Osteocyte (in vitro differentiated cells): ENCODE results near the gene TOR1A. TPM values are rescaled to one million over a fixed set of nuclear protein-coding genes. Genes with fewer than 3 reads are reported as not detected.

Experiments
- DNase-seq: peaks from one replicate; pipeline ENCODE4 v3.0.0; 2021; ENCODE audit warnings: mixed read lengths; ENCODE audit not compliant: unreplicated experiment; ENCODE audit errors: extremely low spot score
- H3K27ac Mint-ChIP-seq: one replicate; pipeline ENCODE4 v1.8.0; 2021; ENCODE audit warnings: mild to moderate bottlenecking, mixed read lengths; ENCODE audit not compliant: unreplicated experiment
- H3K27me3 Mint-ChIP-seq: one replicate; pipeline ENCODE4 v1.8.0; 2021; ENCODE audit warnings: mixed read lengths; ENCODE audit not compliant: unreplicated experiment
- H3K36me3 Mint-ChIP-seq: one replicate; pipeline ENCODE4 v1.8.0; 2021; ENCODE audit warnings: mixed read lengths; ENCODE audit not compliant: unreplicated experiment
- H3K4me1 Mint-ChIP-seq: one replicate; pipeline ENCODE4 v1.8.0; 2021; ENCODE audit warnings: mixed read lengths; ENCODE audit not compliant: unreplicated experiment
- H3K4me3 Mint-ChIP-seq: one replicate; pipeline ENCODE4 v1.8.0; 2021; ENCODE audit warnings: mild to moderate bottlenecking, moderate library complexity, mixed read lengths; ENCODE audit not compliant: unreplicated experiment
- H3K9me3 Mint-ChIP-seq: one replicate; pipeline ENCODE4 v1.8.0; 2021; ENCODE audit warnings: mixed read lengths; ENCODE audit not compliant: unreplicated experiment
- total RNA-seq: library from RNA; stranded (reverse); gene quantifications from 2 replicates; pipeline ENCODE4 v1.2.1, GENCODE V29; 2021
- TF ChIP-seq, protein P1 (sequence below): fragments of 200-600 bp; sonication (generic); IDR thresholded peaks from 2 replicates; pipeline ENCODE4 v1.5.0; 2021; ENCODE audit warnings: antibody characterized with exemption, mild to moderate bottlenecking, moderate library complexity

Gene TOR1A
- total RNA-seq, 1 donor from 2014 or later = 46.1 TPM

DNA sequence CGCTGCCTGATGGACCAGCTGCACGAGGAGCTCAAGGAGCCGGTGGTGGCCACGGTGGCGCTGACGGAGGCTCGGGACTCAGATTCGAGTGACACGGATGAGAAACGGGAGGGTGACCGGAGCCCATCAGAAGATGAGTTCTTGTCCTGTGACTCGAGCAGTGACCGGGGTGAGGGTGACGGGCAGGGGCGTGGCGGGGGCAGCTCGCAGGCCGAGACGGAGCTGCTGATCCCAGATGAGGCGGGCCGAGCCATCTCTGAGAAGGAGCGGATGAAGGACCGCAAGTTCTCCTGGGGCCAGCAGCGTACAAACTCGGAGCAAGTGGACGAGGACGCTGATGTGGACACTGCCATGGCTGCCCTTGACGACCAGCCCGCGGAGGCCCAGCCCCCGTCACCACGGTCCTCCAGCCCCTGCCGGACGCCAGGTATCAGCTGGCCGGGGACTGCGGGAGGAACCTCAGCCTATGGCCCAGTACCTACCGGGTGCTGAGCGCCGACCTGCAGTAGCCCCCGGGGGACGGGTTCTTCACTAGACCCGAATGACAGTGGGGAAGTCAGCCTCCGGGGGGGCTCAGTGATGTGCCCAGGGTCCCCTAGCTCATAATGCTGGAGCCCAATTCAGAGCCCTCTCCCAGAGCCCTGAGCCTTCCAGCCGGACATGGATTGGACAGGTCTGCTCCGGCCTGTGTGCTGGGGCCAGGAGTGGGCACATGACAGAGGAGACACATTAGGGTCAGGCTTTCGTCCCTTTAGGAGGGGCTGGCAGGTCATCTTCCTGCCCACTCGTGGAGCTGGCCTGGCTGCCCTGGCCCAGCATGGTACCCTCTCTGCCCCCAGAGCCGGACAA, 44.3 kb upstream of the TOR1A start:
- Mint-ChIP-seq H3K27ac (no peak overlapping the region), H3K36me3 (peaks cover 18% of the 10 kb centered on the region), H3K4me3 (no peak overlapping the region), H3K27me3 (no peaks in the 10 kb centered on the region), H3K9me3 (no peaks in the 10 kb centered on the region), H3K4me1 (no peaks in the 10 kb centered on the region)
- DNase-seq = no peak
- TF ChIP-seq, protein P1, sequence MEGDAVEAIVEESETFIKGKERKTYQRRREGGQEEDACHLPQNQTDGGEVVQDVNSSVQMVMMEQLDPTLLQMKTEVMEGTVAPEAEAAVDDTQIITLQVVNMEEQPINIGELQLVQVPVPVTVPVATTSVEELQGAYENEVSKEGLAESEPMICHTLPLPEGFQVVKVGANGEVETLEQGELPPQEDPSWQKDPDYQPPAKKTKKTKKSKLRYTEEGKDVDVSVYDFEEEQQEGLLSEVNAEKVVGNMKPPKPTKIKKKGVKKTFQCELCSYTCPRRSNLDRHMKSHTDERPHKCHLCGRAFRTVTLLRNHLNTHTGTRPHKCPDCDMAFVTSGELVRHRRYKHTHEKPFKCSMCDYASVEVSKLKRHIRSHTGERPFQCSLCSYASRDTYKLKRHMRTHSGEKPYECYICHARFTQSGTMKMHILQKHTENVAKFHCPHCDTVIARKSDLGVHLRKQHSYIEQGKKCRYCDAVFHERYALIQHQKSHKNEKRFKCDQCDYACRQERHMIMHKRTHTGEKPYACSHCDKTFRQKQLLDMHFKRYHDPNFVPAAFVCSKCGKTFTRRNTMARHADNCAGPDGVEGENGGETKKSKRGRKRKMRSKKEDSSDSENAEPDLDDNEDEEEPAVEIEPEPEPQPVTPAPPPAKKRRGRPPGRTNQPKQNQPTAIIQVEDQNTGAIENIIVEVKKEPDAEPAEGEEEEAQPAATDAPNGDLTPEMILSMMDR = no peak

DNA sequence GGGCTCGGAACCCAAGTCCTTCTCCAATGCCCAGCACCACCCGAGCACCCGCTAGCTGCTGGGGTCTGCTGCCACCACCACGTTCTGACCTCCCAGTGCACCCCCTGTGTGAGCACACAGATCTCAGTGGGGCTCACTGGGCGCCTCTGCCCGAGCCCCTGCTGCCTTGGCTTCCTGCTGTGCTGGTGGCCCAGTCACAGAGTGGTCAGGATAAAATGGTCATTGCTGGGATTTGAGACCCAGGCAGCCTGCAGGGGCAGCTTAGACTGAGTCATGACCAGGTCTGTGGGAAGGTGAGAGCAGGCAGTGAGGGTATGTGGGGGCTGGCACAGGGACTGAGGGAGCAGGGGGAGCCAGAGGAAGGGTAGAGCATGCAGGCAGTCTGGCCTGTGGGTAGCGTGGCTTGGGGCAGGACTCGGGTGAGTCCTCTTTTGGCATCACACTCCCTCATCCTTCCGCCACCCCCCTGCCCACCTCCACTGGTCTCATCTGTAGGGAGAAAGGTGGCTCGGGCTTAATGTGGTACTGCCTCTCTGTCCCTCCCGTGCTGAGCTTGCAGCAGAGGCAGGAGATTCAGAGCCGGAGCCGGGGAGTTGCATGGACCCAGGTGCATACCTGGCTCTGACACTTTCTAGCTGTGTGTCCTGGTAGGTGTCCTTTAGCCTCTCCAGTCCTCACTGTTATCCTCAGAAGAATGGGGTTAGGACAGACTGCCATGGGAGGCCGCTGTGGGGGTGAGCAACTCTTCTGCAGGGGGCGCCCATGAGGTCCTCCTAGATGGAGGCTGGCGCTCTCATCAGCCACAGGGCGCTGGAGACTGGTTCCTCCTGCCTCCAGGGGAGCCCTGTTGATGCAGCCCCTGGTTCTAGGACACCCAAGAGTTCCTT, 43.4 kb upstream of the TOR1A start:
- Mint-ChIP-seq H3K36me3 (peaks cover 18% of the 10 kb centered on the region), H3K27ac (no peak overlapping the region), H3K9me3 (no peaks in the 10 kb centered on the region), H3K4me3 (no peak overlapping the region), H3K4me1 (peaks cover 3% of the 10 kb centered on the region), H3K27me3 (no peaks in the 10 kb centered on the region)
- DNase-seq = no peak
- TF ChIP-seq, protein P1 = no peak

DNA sequence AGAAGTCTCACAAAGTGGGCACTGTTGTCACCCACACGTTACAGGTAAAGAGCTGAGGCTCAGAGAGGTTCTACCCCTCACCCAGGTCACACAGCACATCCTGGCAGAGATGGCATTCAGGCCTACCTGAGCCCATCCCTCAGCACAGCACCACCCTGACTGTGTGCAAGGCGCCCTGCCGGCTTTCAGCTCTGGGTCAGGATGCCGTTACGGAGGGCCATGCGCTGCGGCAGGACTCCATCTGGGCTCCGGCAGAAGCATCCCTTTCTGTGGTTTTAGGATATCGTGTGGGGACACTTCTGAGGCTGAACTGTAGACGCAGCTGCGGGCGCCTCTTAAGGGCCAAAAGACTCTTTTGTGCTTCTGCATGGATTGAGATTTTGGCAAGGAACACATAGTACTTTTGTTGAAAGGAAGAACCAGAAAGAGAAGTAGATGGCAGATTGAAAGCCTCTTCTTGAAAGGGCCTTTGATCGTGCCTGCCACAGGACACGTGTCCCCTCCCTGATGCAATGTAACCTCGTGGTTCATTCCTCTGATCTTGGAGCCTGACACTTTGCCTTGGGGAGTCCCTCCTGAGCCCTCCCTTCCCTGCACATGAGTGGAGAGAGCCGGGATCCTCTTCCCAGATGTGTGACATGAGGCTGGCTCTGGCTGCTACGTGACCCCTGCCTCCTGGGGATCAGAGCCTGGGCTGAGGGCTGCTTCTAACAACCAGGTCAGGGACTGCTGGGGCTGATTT, 42.6 kb upstream of the TOR1A start:
- Mint-ChIP-seq H3K9me3 (no peaks in the 10 kb centered on the region), H3K36me3 (peaks cover 23% of the 10 kb centered on the region), H3K27ac (no peak overlapping the region), H3K27me3 (no peaks in the 10 kb centered on the region), H3K4me1 (peaks cover 3% of the 10 kb centered on the region), H3K4me3 (no peak overlapping the region)
- no peak for DNase-seq
- TF ChIP-seq, protein P1 = no peak

DNA sequence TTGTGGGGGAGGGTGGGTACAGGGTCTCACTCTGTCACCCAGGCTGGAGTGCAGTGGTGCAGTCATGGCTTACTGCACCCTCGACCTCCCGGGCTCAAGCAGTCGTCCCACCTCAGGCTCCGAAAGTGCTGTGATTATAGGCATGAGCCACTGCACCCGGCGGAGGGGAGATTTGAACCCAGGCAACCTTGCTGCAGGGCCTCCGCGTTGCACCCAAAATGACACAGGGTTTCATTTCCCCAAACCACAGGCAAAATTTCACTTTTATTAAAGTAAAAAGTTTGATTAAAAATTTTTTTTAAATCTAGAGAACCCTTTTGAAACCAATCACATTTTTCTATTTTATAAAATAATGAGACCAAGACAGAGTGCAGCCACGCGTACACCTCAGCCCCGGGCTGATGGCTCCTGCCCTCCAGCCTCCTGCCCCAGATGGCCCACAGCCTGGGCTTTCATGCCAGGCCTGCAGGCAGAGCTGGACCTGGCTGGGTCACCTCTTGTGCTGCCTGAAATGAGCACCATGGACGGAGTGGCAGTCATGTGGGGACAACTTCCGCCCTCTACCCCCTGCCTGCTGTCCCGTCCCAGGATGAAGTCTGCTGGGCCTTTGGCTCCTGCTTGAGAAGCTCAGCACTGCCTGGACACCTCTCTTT, 41.9 kb upstream of the TOR1A start:
- H3K9me3 Mint-ChIP-seq = no peaks in the 10 kb centered on the region
- TF ChIP-seq, protein P1 = no peak

More for the DNA sequence above, 41.9 kb upstream of the TOR1A start:
- Mint-ChIP-seq H3K4me1 (peaks cover 3% of the 10 kb centered on the region), H3K27ac (no peak overlapping the region), H3K36me3 (peaks cover 29% of the 10 kb centered on the region), H3K4me3 (no peak overlapping the region), H3K27me3 (no peaks in the 10 kb centered on the region)
- no peak for DNase-seq
